ENCODE results near the gene PPT1. TPM values are rescaled to one million over a fixed set of nuclear protein-coding genes. Genes with fewer than 3 reads are reported as not detected.

Gene PPT1
- total RNA-seq, 3 donors from 2014 or later: 96.8 to 118 (median 109) TPM

GRCh38 chr1:40076895-40077312, 20.1 kb downstream of the PPT1 start:
- Mint-ChIP-seq H3K27me3 (ENCODE audit: low read depth) (no peaks in the 10 kb centered on the region), H3K4me1 (ENCODE audit: low read depth) (peaks cover 9% of the 10 kb centered on the region)
- no peak for ATAC-seq

GRCh38 chr1:40075266-40075665, 21.8 kb downstream of the PPT1 start:
- ATAC-seq: no peak
- H3K36me3 Mint-ChIP-seq (ENCODE audit: insufficient read depth): peaks cover 27% of the 10 kb centered on the region
- H3K4me1 Mint-ChIP-seq (ENCODE audit: low read depth): peaks cover 8% of the 10 kb centered on the region

More at GRCh38 chr1:40076895-40077312, 20.1 kb downstream of the PPT1 start:
- DNase-seq: no peak
- peaks cover 24% of the 10 kb centered on the region for H3K36me3 Mint-ChIP-seq (ENCODE audit: insufficient read depth)
- no peak overlapping the region for H3K4me3 Mint-ChIP-seq
- no peaks in the 10 kb centered on the region for H3K9me3 Mint-ChIP-seq

GRCh38 chr1:40073062-40073461, 24.0 kb downstream of the PPT1 start:
- no peak for DNase-seq
- H3K4me3 Mint-ChIP-seq: no peak overlapping the region
- no peaks in the 10 kb centered on the region for H3K27me3 Mint-ChIP-seq (ENCODE audit: low read depth)
- H3K36me3 Mint-ChIP-seq (ENCODE audit: insufficient read depth): peaks cover 25% of the 10 kb centered on the region
- H3K4me1 Mint-ChIP-seq (ENCODE audit: low read depth): peaks cover 4% of the 10 kb centered on the region
- no peak for ATAC-seq
- H3K9me3 Mint-ChIP-seq: no peaks in the 10 kb centered on the region

More at GRCh38 chr1:40075266-40075665, 21.8 kb downstream of the PPT1 start:
- no peak for DNase-seq
- no peak overlapping the region for H3K4me3 Mint-ChIP-seq
- H3K9me3 Mint-ChIP-seq: no peaks in the 10 kb centered on the region
- H3K27me3 Mint-ChIP-seq (ENCODE audit: low read depth): no peaks in the 10 kb centered on the region

- no peak overlapping the region for H3K4me3 Mint-ChIP-seq
- no peaks in the 10 kb centered on the region for H3K27me3 Mint-ChIP-seq (ENCODE audit: low read depth)
- no peaks in the 10 kb centered on the region for H3K9me3 Mint-ChIP-seq
- peaks cover 29% of the 10 kb centered on the region for H3K36me3 Mint-ChIP-seq (ENCODE audit: insufficient read depth)
- ATAC-seq: no peak
- peaks cover 10% of the 10 kb centered on the region for H3K4me1 Mint-ChIP-seq (ENCODE audit: low read depth)
- DNase-seq: no peak
Observed at GRCh38 chr1:40072142-40072541, 24.9 kb downstream of the PPT1 start.

- ATAC-seq: no peak
- H3K9me3 Mint-ChIP-seq: no peaks in the 10 kb centered on the region
- peaks cover 45% of the 10 kb centered on the region for H3K4me1 Mint-ChIP-seq (ENCODE audit: low read depth)
- no peaks in the 10 kb centered on the region for H3K27me3 Mint-ChIP-seq (ENCODE audit: low read depth)
- no peak overlapping the region for H3K4me3 Mint-ChIP-seq
- peaks cover 56% of the 10 kb centered on the region for H3K36me3 Mint-ChIP-seq (ENCODE audit: insufficient read depth)
- no peak for DNase-seq
Observed at GRCh38 chr1:40067851-40068250, 29.2 kb downstream of the PPT1 start.

- no peak for DNase-seq
- Mint-ChIP-seq H3K4me3 (no peak overlapping the region), H3K36me3 (ENCODE audit: insufficient read depth) (peaks cover 56% of the 10 kb centered on the region), H3K9me3 (no peaks in the 10 kb centered on the region), H3K27me3 (ENCODE audit: low read depth) (no peaks in the 10 kb centered on the region), H3K4me1 (ENCODE audit: low read depth) (peaks cover 51% of the 10 kb centered on the region)
- peak in 1 of 2 donors; percentile 28 for ATAC-seq
Observed at GRCh38 chr1:40067023-40067422, 30.0 kb downstream of the PPT1 start.

GRCh38 chr1:40064797-40065499, 32.1 kb downstream of the PPT1 start:
- Mint-ChIP-seq H3K4me1 (ENCODE audit: low read depth) (peaks cover 70% of the 10 kb centered on the region), H3K36me3 (ENCODE audit: insufficient read depth) (peaks cover 66% of the 10 kb centered on the region), H3K4me3 (no peak overlapping the region), H3K27me3 (ENCODE audit: low read depth) (no peaks in the 10 kb centered on the region), H3K9me3 (no peaks in the 10 kb centered on the region)
- DNase-seq (no peak), ATAC-seq (no peak)

- no peak for DNase-seq
- H3K36me3 Mint-ChIP-seq (ENCODE audit: insufficient read depth): peaks cover 51% of the 10 kb centered on the region
- H3K4me3 Mint-ChIP-seq: peak overlapping the region; percentile 46
- H3K27me3 Mint-ChIP-seq (ENCODE audit: low read depth): no peaks in the 10 kb centered on the region
- peak in 1 of 2 donors; percentile 15 for ATAC-seq
- H3K4me1 Mint-ChIP-seq (ENCODE audit: low read depth): peaks cover 94% of the 10 kb centered on the region
- H3K9me3 Mint-ChIP-seq: no peaks in the 10 kb centered on the region
Observed at GRCh38 chr1:40059960-40060750, 36.9 kb downstream of the PPT1 start.

GRCh38 chr1:40059338-40059959, 37.6 kb downstream of the PPT1 start:
- H3K9me3 Mint-ChIP-seq: no peaks in the 10 kb centered on the region
- H3K4me3 Mint-ChIP-seq: peak overlapping the region; percentile 46
- H3K27me3 Mint-ChIP-seq (ENCODE audit: low read depth): no peaks in the 10 kb centered on the region
- ATAC-seq (peak; percentile 59 to 70), DNase-seq (no peak)
- H3K4me1 Mint-ChIP-seq (ENCODE audit: low read depth): peaks cover 94% of the 10 kb centered on the region
- H3K36me3 Mint-ChIP-seq (ENCODE audit: insufficient read depth): peaks cover 52% of the 10 kb centered on the region

GRCh38 chr1:40058453-40059337, 38.4 kb downstream of the PPT1 start:
- H3K4me1 Mint-ChIP-seq (ENCODE audit: low read depth): peaks cover 93% of the 10 kb centered on the region
- DNase-seq: no peak
- H3K9me3 Mint-ChIP-seq: no peaks in the 10 kb centered on the region
- peak overlapping the region; percentile 46 for H3K4me3 Mint-ChIP-seq
- H3K36me3 Mint-ChIP-seq (ENCODE audit: insufficient read depth): peaks cover 49% of the 10 kb centered on the region
- peak; percentile 29 to 59 for ATAC-seq
- H3K27me3 Mint-ChIP-seq (ENCODE audit: low read depth): no peaks in the 10 kb centered on the region

- DNase-seq (no peak), ATAC-seq (no peak)
- Mint-ChIP-seq H3K9me3 (no peaks in the 10 kb centered on the region), H3K36me3 (ENCODE audit: insufficient read depth) (peaks cover 44% of the 10 kb centered on the region), H3K27me3 (ENCODE audit: low read depth) (no peaks in the 10 kb centered on the region), H3K4me1 (ENCODE audit: low read depth) (peaks cover 92% of the 10 kb centered on the region), H3K4me3 (peak overlapping the region; percentile 46)
Observed at GRCh38 chr1:40058097-40058452, 39.0 kb downstream of the PPT1 start.

- Mint-ChIP-seq H3K4me3 (peak overlapping the region; percentile 2), H3K4me1 (ENCODE audit: low read depth) (peaks cover 92% of the 10 kb centered on the region)
- DNase-seq: no peak
Observed at GRCh38 chr1:40057310-40058030, 39.6 kb downstream of the PPT1 start.

GRCh38 chr1:40056519-40057309, 40.3 kb downstream of the PPT1 start:
- Mint-ChIP-seq H3K9me3 (no peaks in the 10 kb centered on the region), H3K4me1 (ENCODE audit: low read depth) (peaks cover 91% of the 10 kb centered on the region), H3K4me3 (no peak overlapping the region), H3K27me3 (ENCODE audit: low read depth) (no peaks in the 10 kb centered on the region), H3K36me3 (ENCODE audit: insufficient read depth) (peaks cover 42% of the 10 kb centered on the region)
- ATAC-seq: no peak
- DNase-seq: no peak

More at GRCh38 chr1:40057310-40058030, 39.6 kb downstream of the PPT1 start:
- Mint-ChIP-seq H3K9me3 (no peaks in the 10 kb centered on the region), H3K27me3 (ENCODE audit: low read depth) (no peaks in the 10 kb centered on the region), H3K36me3 (ENCODE audit: insufficient read depth) (peaks cover 44% of the 10 kb centered on the region)
- ATAC-seq: no peak
